K562 (cell line): ENCODE results near the gene LIX1L. TPM values are rescaled to one million over a fixed set of nuclear protein-coding genes. Genes with fewer than 3 reads are reported as not detected.
A peak's percentile ranks its signal among the peaks of the same experiment; 100 is the strongest.

Experiments
- CREB1 ChIP-seq, 2 experiments: sonication (generic) in 1 of 2; formaldehyde crosslinking in 1 of 2; IDR thresholded peaks; 2 replicates each; pipeline versions ENCODE4 v1.6.1 to v1.8.0; 2012 to 2022; ENCODE audit warnings: inconsistent platforms in 1 of 2, mild to moderate bottlenecking in 1 of 2, missing genetic modification reagents in 1 of 2, moderate library complexity in 1 of 2
- FOXP1 ChIP-seq: sonication (generic); formaldehyde crosslinking; IDR thresholded peaks from 2 replicates; pipeline ENCODE4 v1.8.0; 2022; ENCODE audit warnings: mild to moderate bottlenecking, missing genetic modification reagents
- HSF4 ChIP-seq: fragments of 250-450 bp; sonication (Bioruptor Pico); IDR thresholded peaks from 2 replicates; pipeline ENCODE4 v2.1.2; 2022; ENCODE audit warnings: mild to moderate bottlenecking, moderate library complexity, borderline replicate concordance
- MXI1 ChIP-seq: IDR thresholded peaks from 2 replicates; pipeline ENCODE4 v1.6.1; 2011; ENCODE audit warnings: low read depth, mild to moderate bottlenecking, improper control_type of control experiment, low read length
- MYBL2 ChIP-seq, 2 experiments: fragments of 450-650 bp in 1 of 2; sonication (generic) in 1 of 2; formaldehyde crosslinking in 1 of 2; IDR thresholded peaks; 2 replicates each; pipeline versions ENCODE4 v1.6.1 to v1.8.1; 2017 to 2022; ENCODE audit warnings: borderline replicate concordance in 1 of 2, inconsistent platforms in 1 of 2, low read depth in 1 of 2, mild to moderate bottlenecking in 1 of 2, missing genetic modification reagents in 1 of 2, moderate library complexity in 1 of 2
- POU5F1 ChIP-seq: fragments of 150-350 bp; IDR thresholded peaks from 2 replicates; pipeline ENCODE4 v1.6.1; 2014; ENCODE audit warnings: borderline replicate concordance, low read length, low read depth, mild to moderate bottlenecking; ENCODE audit not compliant: partially characterized antibody
- PRPF4 ChIP-seq: fragments of 200-400 bp; formaldehyde crosslinking; IDR thresholded peaks from one replicate; pipeline ENCODE4 v1.6.1; 2017; ENCODE audit warnings: low read length, low read depth, mild to moderate bottlenecking; ENCODE audit not compliant: insufficient read depth, poor library complexity, severe bottlenecking
- SMARCA5 ChIP-seq: fragments of 450-650 bp; IDR thresholded peaks from 2 replicates; pipeline ENCODE4 v1.6.1; 2016
- SMARCC2 ChIP-seq: fragments of 450-650 bp; IDR thresholded peaks from 2 replicates; pipeline ENCODE4 v1.6.1; 2017; ENCODE audit warnings: antibody characterized with exemption, moderate library complexity, mild to moderate bottlenecking, low read depth
- SNRNP70 ChIP-seq: fragments of 200-400 bp; formaldehyde crosslinking; optimal IDR thresholded peaks from 2 replicates; pipeline ENCODE3; 2017; ENCODE audit warnings: low read depth, low read length
- ZNF121 ChIP-seq: sonication (generic); formaldehyde crosslinking; conservative IDR thresholded peaks from 2 replicates; pipeline ENCODE4 v1.8.0; 2022; ENCODE audit warnings: missing genetic modification reagents
- ZNF75A ChIP-seq: fragments of 450-650 bp; formaldehyde crosslinking; IDR thresholded peaks from 2 replicates; pipeline ENCODE4 v1.4.0; 2020; ENCODE audit warnings: mild to moderate bottlenecking
- ZNF778 ChIP-seq: fragments of 450-650 bp; formaldehyde crosslinking; IDR thresholded peaks from 2 replicates; pipeline ENCODE4 v1.4.0; 2020; ENCODE audit warnings: mild to moderate bottlenecking, moderate library complexity
- polyA plus RNA-seq, 8 experiments: library from polyadenylated mRNA; depleted of rRNA in 4 of 8; stranded (reverse) in 5 of 8; unstranded in 3 of 8; fragments of >200 nt; fragmentation: Nextera tagmentation in 2 of 8; fragmentation: Illumina TruSeq in 1 of 8; extraction: Ambion mirVana in 2 of 8; extraction: Trizol in 1 of 8; gene quantifications; 2 replicates each; pipeline versions ENCODE4 v1.2.1 to v1.2.3, GENCODE V29; 2011 to 2014; ENCODE audit warnings: inconsistent platforms in 1 of 8, missing spikeins in 1 of 8
- total RNA-seq, 7 experiments: library from RNA; depleted of rRNA in 6 of 7; stranded (reverse); fragments of >200 nt in 6 of 7; fragmentation: Illumina TruSeq in 2 of 7; extraction: Trizol in 2 of 7; gene quantifications; 2 replicates each; pipeline versions ENCODE4 v1.2.1 to v1.2.3, GENCODE V29; 2011 to 2021; ENCODE audit warnings: low replicate concordance in 1 of 7
- TF ChIP-seq, protein P1 (sequence below): sonication (generic); formaldehyde crosslinking; IDR thresholded peaks from 2 replicates; pipeline ENCODE4 v1.8.1; 2023; ENCODE audit warnings: mild to moderate bottlenecking, missing genetic modification reagents
- TF ChIP-seq, protein P2 (sequence below): fragments of 450-650 bp; IDR thresholded peaks from one replicate; pipeline ENCODE4 v1.6.1; 2018; ENCODE audit warnings: mild to moderate bottlenecking, moderate library complexity; ENCODE audit not compliant: partially characterized antibody
- TF ChIP-seq, protein P3 (sequence below): IDR thresholded peaks from 2 replicates; pipeline ENCODE4 v1.6.1; 2014; ENCODE audit warnings: antibody characterized with exemption
- TF ChIP-seq, protein P4 (sequence below): fragments of 450-650 bp; formaldehyde crosslinking; conservative IDR thresholded peaks from 2 replicates; pipeline ENCODE4 v1.4.0; 2022; ENCODE audit warnings: mild to moderate bottlenecking, missing genetic modification characterization
- TF ChIP-seq, protein P5 (sequence below): fragments of 450-650 bp; formaldehyde crosslinking; IDR thresholded peaks from 2 replicates; pipeline ENCODE4 v1.4.0; 2022; ENCODE audit warnings: mild to moderate bottlenecking, moderate library complexity
- TF ChIP-seq, protein P6 (sequence below): sonication (generic); formaldehyde crosslinking; IDR thresholded peaks from 2 replicates; pipeline ENCODE4 v1.8.0; 2022; ENCODE audit warnings: mild to moderate bottlenecking, missing genetic modification reagents

Gene LIX1L
- total and polyA plus RNA-seq, 9 of the 15 experiments (the other 6 are each of a cell fraction or from before 2014, with no cell fraction given): 4.6 to 26.5 (median 12.5) TPM

GRCh38 chr1:145927063-145927886 is 30.5 kb downstream of the LIX1L start, which contains the start of gene RBM8A (continued):
- TF ChIP-seq, protein P1, sequence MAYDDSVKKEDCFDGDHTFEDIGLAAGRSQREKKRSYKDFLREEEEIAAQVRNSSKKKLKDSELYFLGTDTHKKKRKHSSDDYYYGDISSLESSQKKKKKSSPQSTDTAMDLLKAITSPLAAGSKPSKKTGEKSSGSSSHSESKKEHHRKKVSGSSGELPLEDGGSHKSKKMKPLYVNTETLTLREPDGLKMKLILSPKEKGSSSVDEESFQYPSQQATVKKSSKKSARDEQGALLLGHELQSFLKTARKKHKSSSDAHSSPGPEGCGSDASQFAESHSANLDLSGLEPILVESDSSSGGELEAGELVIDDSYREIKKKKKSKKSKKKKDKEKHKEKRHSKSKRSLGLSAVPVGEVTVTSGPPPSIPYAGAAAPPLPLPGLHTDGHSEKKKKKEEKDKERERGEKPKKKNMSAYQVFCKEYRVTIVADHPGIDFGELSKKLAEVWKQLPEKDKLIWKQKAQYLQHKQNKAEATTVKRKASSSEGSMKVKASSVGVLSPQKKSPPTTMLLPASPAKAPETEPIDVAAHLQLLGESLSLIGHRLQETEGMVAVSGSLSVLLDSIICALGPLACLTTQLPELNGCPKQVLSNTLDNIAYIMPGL (CRISPR knock-in tag): peak; percentile 73
- TF ChIP-seq CREB1 (IDR thresholded peaks at IDR 0.05) (peak; percentile 90), CREB1 (CRISPR knock-in tag; IDR thresholded peaks at IDR 0.05) (peak; percentile 74), FOXP1 (peak; percentile 29; the same call in 1 of the 2 replicates), MXI1 (no peak), SMARCC2 (peak; percentile 58; the same call in 1 of the 2 replicates), ZNF75A (CRISPR knock-in tag) (no peak), MYBL2 (IDR thresholded peaks at IDR 0.05; ENCODE audit: low read depth) (peak; percentile 72), MYBL2 (CRISPR knock-in tag; IDR thresholded peaks at IDR 0.05; ENCODE audit: borderline replicate concordance) (no peak), SMARCA5 (peak; percentile 91), POU5F1 (no peak), HSF4 (no peak), PRPF4 (no peak), ZNF778 (CRISPR knock-in tag) (no peak), SNRNP70 (no peak), ZNF121 (no peak)
- TF ChIP-seq, protein P2, sequence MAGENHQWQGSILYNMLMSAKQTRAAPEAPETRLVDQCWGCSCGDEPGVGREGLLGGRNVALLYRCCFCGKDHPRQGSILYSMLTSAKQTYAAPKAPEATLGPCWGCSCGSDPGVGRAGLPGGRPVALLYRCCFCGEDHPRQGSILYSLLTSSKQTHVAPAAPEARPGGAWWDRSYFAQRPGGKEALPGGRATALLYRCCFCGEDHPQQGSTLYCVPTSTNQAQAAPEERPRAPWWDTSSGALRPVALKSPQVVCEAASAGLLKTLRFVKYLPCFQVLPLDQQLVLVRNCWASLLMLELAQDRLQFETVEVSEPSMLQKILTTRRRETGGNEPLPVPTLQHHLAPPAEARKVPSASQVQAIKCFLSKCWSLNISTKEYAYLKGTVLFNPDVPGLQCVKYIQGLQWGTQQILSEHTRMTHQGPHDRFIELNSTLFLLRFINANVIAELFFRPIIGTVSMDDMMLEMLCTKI: no peak
- TF ChIP-seq, protein P3, sequence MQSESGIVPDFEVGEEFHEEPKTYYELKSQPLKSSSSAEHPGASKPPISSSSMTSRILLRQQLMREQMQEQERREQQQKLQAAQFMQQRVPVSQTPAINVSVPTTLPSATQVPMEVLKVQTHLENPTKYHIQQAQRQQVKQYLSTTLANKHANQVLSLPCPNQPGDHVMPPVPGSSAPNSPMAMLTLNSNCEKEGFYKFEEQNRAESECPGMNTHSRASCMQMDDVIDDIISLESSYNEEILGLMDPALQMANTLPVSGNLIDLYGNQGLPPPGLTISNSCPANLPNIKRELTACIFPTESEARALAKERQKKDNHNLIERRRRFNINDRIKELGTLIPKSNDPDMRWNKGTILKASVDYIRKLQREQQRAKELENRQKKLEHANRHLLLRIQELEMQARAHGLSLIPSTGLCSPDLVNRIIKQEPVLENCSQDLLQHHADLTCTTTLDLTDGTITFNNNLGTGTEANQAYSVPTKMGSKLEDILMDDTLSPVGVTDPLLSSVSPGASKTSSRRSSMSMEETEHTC: no peak
- TF ChIP-seq, protein P4, sequence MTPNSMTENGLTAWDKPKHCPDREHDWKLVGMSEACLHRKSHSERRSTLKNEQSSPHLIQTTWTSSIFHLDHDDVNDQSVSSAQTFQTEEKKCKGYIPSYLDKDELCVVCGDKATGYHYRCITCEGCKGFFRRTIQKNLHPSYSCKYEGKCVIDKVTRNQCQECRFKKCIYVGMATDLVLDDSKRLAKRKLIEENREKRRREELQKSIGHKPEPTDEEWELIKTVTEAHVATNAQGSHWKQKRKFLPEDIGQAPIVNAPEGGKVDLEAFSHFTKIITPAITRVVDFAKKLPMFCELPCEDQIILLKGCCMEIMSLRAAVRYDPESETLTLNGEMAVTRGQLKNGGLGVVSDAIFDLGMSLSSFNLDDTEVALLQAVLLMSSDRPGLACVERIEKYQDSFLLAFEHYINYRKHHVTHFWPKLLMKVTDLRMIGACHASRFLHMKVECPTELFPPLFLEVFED: 0 out of 2 replicates have a peak, but pooled peaks have one; percentile 49
- TF ChIP-seq, protein P5, sequence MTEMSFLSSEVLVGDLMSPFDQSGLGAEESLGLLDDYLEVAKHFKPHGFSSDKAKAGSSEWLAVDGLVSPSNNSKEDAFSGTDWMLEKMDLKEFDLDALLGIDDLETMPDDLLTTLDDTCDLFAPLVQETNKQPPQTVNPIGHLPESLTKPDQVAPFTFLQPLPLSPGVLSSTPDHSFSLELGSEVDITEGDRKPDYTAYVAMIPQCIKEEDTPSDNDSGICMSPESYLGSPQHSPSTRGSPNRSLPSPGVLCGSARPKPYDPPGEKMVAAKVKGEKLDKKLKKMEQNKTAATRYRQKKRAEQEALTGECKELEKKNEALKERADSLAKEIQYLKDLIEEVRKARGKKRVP: no peak
- TF ChIP-seq, protein P6, sequence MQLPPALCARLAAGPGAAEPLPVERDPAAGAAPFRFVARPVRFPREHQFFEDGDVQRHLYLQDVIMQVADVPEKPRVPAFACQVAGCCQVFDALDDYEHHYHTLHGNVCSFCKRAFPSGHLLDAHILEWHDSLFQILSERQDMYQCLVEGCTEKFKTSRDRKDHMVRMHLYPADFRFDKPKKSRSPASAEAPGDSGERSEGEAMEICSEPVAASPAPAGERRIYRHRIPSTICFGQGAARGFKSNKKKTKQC (CRISPR knock-in tag): peak; percentile 76; the same call in 1 of the 2 replicates
